K562 (cell line): Measurements from ENCODE around the gene CAGE1. TPM values are rescaled to one million over a fixed set of nuclear protein-coding genes. Genes with fewer than 3 reads are reported as not detected.
A peak's percentile ranks its signal among the peaks of the same experiment; 100 is the strongest.

ENCODE experiments used
- ATAC-seq: fragments of 200-7000 bp; cut with Tn5 transposase; 3 replicates; pipeline ENCODE4 v1.9.1; 2020; ENCODE audit warnings: moderate library complexity
- BruUV-seq: library from RNA; stranded (reverse); fragments of 400-500 nt; replicated peaks from 2 replicates; lab custom pipeline; 2021; lab: Mats Ljungman, UMichigan
- CTCF ChIA-PET: fragments of 300-600 bp; formaldehyde crosslinking; extraction: SDS; loops from one replicate; lab custom pipeline; 2021; ENCODE audit warnings: low intra/inter-chr PET ratio; lab: Yijun Ruan, JAX
- POLR2A ChIA-PET: fragments of 300-600, 350-650 bp; sonication (Branson Sonifier 250); formaldehyde crosslinking; extraction: SDS; loops from one replicate; lab custom pipeline; 2021; ENCODE audit warnings: antibody characterized with exemption, inconsistent platforms; lab: Yijun Ruan, JAX
- DNase-seq, 4 experiments: peaks; one replicate each; pipeline versions ENCODE4 v3.0.0 to v3.0.0-alpha.2; 2011 to 2018; ENCODE audit warnings: low spot score in 3 of 4, mixed read lengths in 3 of 4; ENCODE audit errors: extremely low read depth in 1 of 4
- FAIRE-seq: peaks from 2 replicates; lab custom pipeline; 2011; peaks lifted over from hg19 to GRCh38; lab: Jason Lieb, UNC
- H2AFZ ChIP-seq: 2 replicates; pipeline ENCODE4 v1.6.0; 2011; ENCODE audit warnings: low read depth, low read length, control low read depth, inconsistent platforms
- H3K27ac ChIP-seq: fragments of 200-600 bp; 3 replicates; pipeline ENCODE4 v1.8.0; 2011; ENCODE audit warnings: low read depth, mild to moderate bottlenecking, control low read depth, inconsistent platforms, low read length, moderate library complexity, mixed read lengths; ENCODE audit errors: extremely low read depth
- H3K27me3 ChIP-seq, 2 experiments: fragments of 300-600 bp in 1 of 2; 2 replicates in 1 of 2; 3 replicates in 1 of 2; pipeline versions ENCODE4 v1.6.0 to v1.8.0; 2011; ENCODE audit warnings: inconsistent platforms in 2 of 2, low read length in 2 of 2, mild to moderate bottlenecking in 1 of 2, mixed read lengths in 1 of 2, moderate library complexity in 1 of 2; ENCODE audit not compliant: control insufficient read depth in 2 of 2, insufficient read depth in 2 of 2
- H3K36me3 ChIP-seq: fragments of 300-600 bp; 3 replicates; pipeline ENCODE4 v1.8.0; 2011; ENCODE audit warnings: mild to moderate bottlenecking, low read length, inconsistent platforms; ENCODE audit not compliant: control insufficient read depth, insufficient read depth
- H3K4me1 ChIP-seq, 2 experiments: fragments of 200-600 bp in 1 of 2; replicated peaks in 1 of 2; 2 replicates in 1 of 2; 3 replicates in 1 of 2; pipeline versions ENCODE4 v1.5.1 to v1.8.0; 2011; ENCODE audit warnings: inconsistent platforms in 2 of 2, low read length in 2 of 2, mild to moderate bottlenecking in 1 of 2, mixed read lengths in 1 of 2, moderate library complexity in 1 of 2; ENCODE audit not compliant: control insufficient read depth in 2 of 2, insufficient read depth in 2 of 2
- H3K4me2 ChIP-seq: 2 replicates; pipeline ENCODE4 v1.6.1; 2011; ENCODE audit warnings: low read length, control low read depth, inconsistent platforms, mixed read lengths; ENCODE audit not compliant: insufficient read depth
- H3K4me3 ChIP-seq: fragments of 200-600 bp; sonication (generic), shearing (Covaris generic); 2 replicates; pipeline ENCODE4 v1.5.1; 2016; ENCODE audit warnings: control low read depth, inconsistent platforms
- H3K79me2 ChIP-seq: fragments of 200-600 bp; 3 replicates; pipeline ENCODE4 v1.8.0; 2011; ENCODE audit warnings: low read length, inconsistent platforms; ENCODE audit not compliant: control insufficient read depth, insufficient read depth
- H3K9ac ChIP-seq, 2 experiments: 2 replicates each; pipeline versions ENCODE4 v1.6.0 to v1.6.1; 2011; ENCODE audit warnings: low read depth in 2 of 2, low read length in 2 of 2, control low read depth in 1 of 2, inconsistent platforms in 1 of 2, mild to moderate bottlenecking in 1 of 2, mixed read lengths in 1 of 2; ENCODE audit not compliant: insufficient read depth in 1 of 2
- H3K9me1 ChIP-seq: one replicate; pipeline ENCODE4 v1.6.0; 2011; ENCODE audit warnings: inconsistent platforms, mild to moderate bottlenecking, low read length, moderate library complexity; ENCODE audit not compliant: control insufficient read depth, insufficient read depth
- H3K9me3 ChIP-seq: replicated peaks from 2 replicates; pipeline ENCODE4 v1.5.1; 2011; ENCODE audit warnings: low read depth, low read length, inconsistent platforms; ENCODE audit not compliant: control insufficient read depth, insufficient read depth
- H4K20me1 ChIP-seq: replicated peaks from 2 replicates; pipeline ENCODE4 v1.6.1; 2011; ENCODE audit warnings: low read length, inconsistent platforms, mixed read lengths; ENCODE audit not compliant: control insufficient read depth, insufficient read depth
- BCL6 ChIP-seq: fragments of 250-450 bp; sonication (Bioruptor Pico); IDR thresholded peaks from 2 replicates; pipeline ENCODE4 v1.4.0; 2020
- DNMT1 ChIP-seq: fragments of 450-650 bp; IDR thresholded peaks from 2 replicates; pipeline ENCODE4 v1.6.1; 2016; ENCODE audit warnings: antibody characterized with exemption, mild to moderate bottlenecking
- ETV1 ChIP-seq: fragments of 450-650 bp; conservative IDR thresholded peaks from 2 replicates; pipeline ENCODE4 v1.6.1; 2016; ENCODE audit warnings: missing genetic modification characterization, control low read depth, low read depth, missing compliant biosample characterization
- FOXK1 ChIP-seq: sonication (generic); formaldehyde crosslinking; IDR thresholded peaks from 2 replicates; pipeline ENCODE4 v1.8.0; 2022; ENCODE audit warnings: missing genetic modification reagents, mild to moderate bottlenecking, borderline replicate concordance
- FOXP4 ChIP-seq: sonication (generic); formaldehyde crosslinking; IDR thresholded peaks from 2 replicates; pipeline ENCODE4 v1.8.0; 2022; ENCODE audit warnings: mild to moderate bottlenecking, missing genetic modification reagents, borderline replicate concordance
- HDAC2 ChIP-seq: fragments of 450-650 bp; IDR thresholded peaks from 2 replicates; pipeline ENCODE4 v1.6.1; 2016; ENCODE audit warnings: mild to moderate bottlenecking
- MCM2 ChIP-seq: fragments of 450-650 bp; IDR thresholded peaks from 2 replicates; pipeline ENCODE4 v1.6.1; 2017; ENCODE audit warnings: low read depth, mild to moderate bottlenecking
- MTA1 ChIP-seq: fragments of 450-650 bp; IDR thresholded peaks from 2 replicates; pipeline ENCODE4 v1.6.1; 2017; ENCODE audit warnings: borderline replicate concordance
- RERE ChIP-seq: sonication (generic); formaldehyde crosslinking; IDR thresholded peaks from 2 replicates; pipeline ENCODE4 v1.8.0; 2023; ENCODE audit warnings: missing genetic modification reagents, mild to moderate bottlenecking, borderline replicate concordance
- SP2 ChIP-seq: IDR thresholded peaks from 2 replicates; pipeline ENCODE4 v1.6.1; 2011; ENCODE audit warnings: mild to moderate bottlenecking, low read depth, low read length, moderate library complexity; ENCODE audit not compliant: poor library complexity, severe bottlenecking; ENCODE audit errors: extremely low read depth
- STAG1 ChIP-seq: sonication (generic); formaldehyde crosslinking; IDR thresholded peaks from 2 replicates; pipeline ENCODE4 v1.5.0; 2020; ENCODE audit warnings: missing genetic modification reagents, borderline replicate concordance
- TBP ChIP-seq: optimal IDR thresholded peaks from 2 replicates; pipeline ENCODE3; 2011; ENCODE audit warnings: low read depth, low read length, improper control_type of control experiment
- ZNF140 ChIP-seq: fragments of 250-450 bp; sonication (Bioruptor Pico); IDR thresholded peaks from 2 replicates; pipeline ENCODE4 v1.8.0; 2021; ENCODE audit warnings: moderate library complexity, mild to moderate bottlenecking, inconsistent platforms
- ZNF175 ChIP-seq: fragments of 200-800 bp; sonication (Bioruptor generic); IDR thresholded peaks from 2 replicates; pipeline ENCODE4 v1.6.1; 2016; ENCODE audit warnings: low read depth, mild to moderate bottlenecking, missing genetic modification characterization, missing compliant biosample characterization
- ZNF511 ChIP-seq: sonication (generic); formaldehyde crosslinking; IDR thresholded peaks from 2 replicates; pipeline ENCODE4 v1.8.0; 2022; ENCODE audit warnings: mild to moderate bottlenecking, missing genetic modification reagents
- WGBS: fragments of 100-300 bp; shearing (Covaris generic); methylation state at CpG from one replicate; pipeline ENCODE4 v1.1.6; 2016; ENCODE audit warnings: low coverage, mixed read lengths; ENCODE audit not compliant: insufficient coverage; ENCODE audit errors: missing lambda C conversion rate; 5-methylcytosine and 5-hydroxymethylcytosine counted together
- in situ Hi-C: fragments of 300-500 bp; cut with MboI; formaldehyde crosslinking; loops from 4 replicates; pipeline ENCODE4 v1.15.0; 2018; ENCODE audit warnings: inconsistent platforms, mixed read lengths
- intact Hi-C: fragments of 100-400 bp; cut with micrococcal nuclease; formaldehyde crosslinking; loops from 2 replicates; pipeline ENCODE4 v1.14.2; 2022
- polyA plus RNA-seq, 8 experiments: library from polyadenylated mRNA; depleted of rRNA in 4 of 8; stranded (reverse) in 5 of 8; unstranded in 3 of 8; fragments of >200 nt; fragmentation: Nextera tagmentation in 2 of 8; fragmentation: Illumina TruSeq in 1 of 8; extraction: Ambion mirVana in 2 of 8; extraction: Trizol in 1 of 8; gene quantifications; 2 replicates each; pipeline versions ENCODE4 v1.2.1 to v1.2.3, GENCODE V29; 2011 to 2014; ENCODE audit warnings: inconsistent platforms in 1 of 8, missing spikeins in 1 of 8
- total RNA-seq, 7 experiments: library from RNA; depleted of rRNA in 6 of 7; stranded (reverse); fragments of >200 nt in 6 of 7; fragmentation: Illumina TruSeq in 2 of 7; extraction: Trizol in 2 of 7; gene quantifications; 2 replicates each; pipeline versions ENCODE4 v1.2.1 to v1.2.3, GENCODE V29; 2011 to 2021; ENCODE audit warnings: low replicate concordance in 1 of 7

CAGE1 gene
- total and polyA plus RNA-seq, 9 of the 15 experiments (the other 6 are each of a cell fraction or from before 2014, with no cell fraction given): 0.13 to 0.33 (median 0.18) TPM; not detected in 4

- TF ChIP-seq FOXP4: peak; percentile 61; the same call in 1 of the 2 replicates
Measured at GRCh38 chr6:7389162-7389450, 436 bp downstream of the CAGE1 start (continued).

- intact Hi-C loops: no loop called here
- no peaks in the 10 kb centered on the region for H3K9me1 ChIP-seq
- TF ChIP-seq FOXK1 (CRISPR knock-in tag): no peak
- TF ChIP-seq MCM2: no peak
- no peak for TF ChIP-seq RERE (CRISPR knock-in tag)
- no peak for TF ChIP-seq DNMT1
- no peak for TF ChIP-seq BCL6 (CRISPR knock-in tag)
- no peak for TF ChIP-seq HDAC2
- no peak for TF ChIP-seq TBP
- no peak for TF ChIP-seq ZNF175 (CRISPR knock-in tag)
- no peak for TF ChIP-seq MTA1
- TF ChIP-seq SP2: no peak
- TF ChIP-seq ZNF511 (CRISPR knock-in tag): no peak
- no peak for TF ChIP-seq ETV1 (tag)
- TF ChIP-seq ZNF140 (CRISPR knock-in tag): no peak
- no peak for TF ChIP-seq STAG1
- TF ChIP-seq, all 486 proteins: peak for 0
Measured at GRCh38 chr6:7381092-7381491, 8.4 kb downstream of the CAGE1 start.

More at GRCh38 chr6:7381092-7381491, 8.4 kb downstream of the CAGE1 start:
- Histone ChIP-seq H3K27me3 (peaks cover 11% of the 10 kb centered on the region in 2 experiments; a peak in 4 of 5 replicates), H3K9ac (no peak overlapping the region), H3K79me2 (no peaks in the 10 kb centered on the region), H3K4me2 (no peak overlapping the region), H3K4me3 (no peak overlapping the region), H3K4me1 (no peaks in the 10 kb centered on the region), H3K27ac (no peak overlapping the region), H3K36me3 (no peaks in the 10 kb centered on the region), H4K20me1 (no peaks in the 10 kb centered on the region), H2AFZ (no peak overlapping the region), H3K9me3 (no peaks in the 10 kb centered on the region)
- DNase-seq: no peak
- in situ Hi-C loops: no loop called here
- ChIA-PET POLR2A (interaction anchor here (1.0 to 1.1 kb wide), 2 partner anchors 8 to 15 kb away, joined by 3 read pairs; partner anchors contain the start of genes CAGE1 and RIOK1), CTCF (no interaction called here)
- 45% methylated on average over 1 of the region's 1 CpG for WGBS
- peak; percentile 54 for ATAC-seq
- no peak for FAIRE-seq
- no TSS peak for BruUV-seq
